LHCN-M2 (cell line): ENCODE data around the gene SERPINA5. TPM values are rescaled to one million over a fixed set of nuclear protein-coding genes. Genes with fewer than 3 reads are reported as not detected.

Source experiments
- total RNA-seq: library from RNA; depleted of rRNA; stranded (reverse); fragments of >200 nt; gene quantifications from 2 replicates; pipeline ENCODE4 v1.2.3, GENCODE V29; 2014; rRNA removed

Gene SERPINA5
- total RNA-seq, 1 experiment from 2014 or later: 0.06 TPM

Other genes starting within 250 kb of the SERPINA5 start
- not detected in 2 replicates for gene SERPINA2, start 214.7 kb upstream of the SERPINA5 start, total RNA-seq
- gene SERPINA1, start 192.8 kb upstream of the SERPINA5 start, total RNA-seq: not detected in 2 replicates
- not detected in 2 replicates for gene SERPINA11, start 128.6 kb upstream of the SERPINA5 start, total RNA-seq
- 0.32 TPM in 1 of 2 replicates, not detected in the other for gene SERPINA9, start 105.2 kb upstream of the SERPINA5 start, total RNA-seq
- not detected in 2 replicates for gene SERPINA12, start 72.0 kb upstream of the SERPINA5 start, total RNA-seq
- gene SERPINA4, start 20.0 kb upstream of the SERPINA5 start, total RNA-seq: not detected in 2 replicates
- gene SERPINA3, start 31.0 kb downstream of the SERPINA5 start, total RNA-seq: 1.2 and 1.3 TPM in 2 replicates
- gene GSC, start 188.7 kb downstream of the SERPINA5 start, total RNA-seq: 0.11 and 0.19 TPM in 2 replicates